Vagina (tissue), 2 donors: ENCODE results near the gene SPTLC3.

ENCODE experiments used
- POLR2A ChIP-seq, 2 donors: fragments of 450-650 bp; IDR thresholded peaks; one replicate each; pipeline ENCODE4 v1.6.1; 2017; ENCODE audit warnings: antibody characterized with exemption in 2 of 2, mild to moderate bottlenecking in 2 of 2, moderate library complexity in 2 of 2
- POLR2AphosphoS5 ChIP-seq, 2 donors: sonication (generic); formaldehyde crosslinking; IDR thresholded peaks; one replicate each; pipeline ENCODE4 v1.9.0; 2017; ENCODE audit warnings: antibody characterized with exemption in 2 of 2, mild to moderate bottlenecking in 2 of 2, low read depth in 1 of 2; ENCODE audit not compliant: insufficient read depth in 1 of 2
- TF ChIP-seq, protein P1 (sequence below), 3 experiments: fragments of 450-650 bp in 2 of 3; fragments of 200-600 bp in 1 of 3; sonication (generic) in 1 of 3; IDR thresholded peaks; one replicate each; pipeline ENCODE4 v1.5.1; 2017 to 2019; ENCODE audit warnings: antibody characterized with exemption in 3 of 3, mild to moderate bottlenecking in 2 of 3, moderate library complexity in 2 of 3

DNA sequence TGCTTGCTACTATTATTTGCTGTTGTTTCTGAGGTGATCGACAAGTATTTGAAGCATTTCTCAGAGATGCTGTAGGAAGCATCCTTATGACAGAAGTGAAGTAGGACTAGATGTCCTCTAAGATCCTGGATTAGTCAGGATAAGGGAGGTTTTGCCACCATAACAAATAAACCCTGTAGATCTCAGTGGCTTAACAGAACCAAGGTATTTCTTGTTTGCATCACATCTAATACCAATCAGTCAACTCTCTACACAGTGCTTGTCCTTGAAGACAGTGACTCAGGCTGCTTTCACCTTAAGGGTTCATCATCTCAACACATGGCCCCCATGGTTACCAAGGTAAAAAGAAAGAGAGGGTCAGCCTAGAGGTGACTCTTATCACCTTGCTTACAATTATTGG, 119.4 kb downstream of the SPTLC3 start:
- TF ChIP-seq, protein P1, sequence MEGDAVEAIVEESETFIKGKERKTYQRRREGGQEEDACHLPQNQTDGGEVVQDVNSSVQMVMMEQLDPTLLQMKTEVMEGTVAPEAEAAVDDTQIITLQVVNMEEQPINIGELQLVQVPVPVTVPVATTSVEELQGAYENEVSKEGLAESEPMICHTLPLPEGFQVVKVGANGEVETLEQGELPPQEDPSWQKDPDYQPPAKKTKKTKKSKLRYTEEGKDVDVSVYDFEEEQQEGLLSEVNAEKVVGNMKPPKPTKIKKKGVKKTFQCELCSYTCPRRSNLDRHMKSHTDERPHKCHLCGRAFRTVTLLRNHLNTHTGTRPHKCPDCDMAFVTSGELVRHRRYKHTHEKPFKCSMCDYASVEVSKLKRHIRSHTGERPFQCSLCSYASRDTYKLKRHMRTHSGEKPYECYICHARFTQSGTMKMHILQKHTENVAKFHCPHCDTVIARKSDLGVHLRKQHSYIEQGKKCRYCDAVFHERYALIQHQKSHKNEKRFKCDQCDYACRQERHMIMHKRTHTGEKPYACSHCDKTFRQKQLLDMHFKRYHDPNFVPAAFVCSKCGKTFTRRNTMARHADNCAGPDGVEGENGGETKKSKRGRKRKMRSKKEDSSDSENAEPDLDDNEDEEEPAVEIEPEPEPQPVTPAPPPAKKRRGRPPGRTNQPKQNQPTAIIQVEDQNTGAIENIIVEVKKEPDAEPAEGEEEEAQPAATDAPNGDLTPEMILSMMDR (IDR thresholded peaks at IDR 0.05): no peak
- TF ChIP-seq POLR2AphosphoS5 (IDR thresholded peaks at IDR 0.05; ENCODE audit: insufficient read depth in 1 of 2, low read depth in 1 of 2): no peak
- TF ChIP-seq POLR2A (IDR thresholded peaks at IDR 0.05): no peak
